Keratinocyte (primary cell): Measurements from ENCODE around the gene PHF2.

Source experiments
- CTCF ChIP-seq, 3 experiments: IDR thresholded peaks in 1 of 3; conservative IDR thresholded peaks in 1 of 3; optimal IDR thresholded peaks in 1 of 3; 2 replicates in 2 of 3; 3 replicates in 1 of 3; pipeline versions ENCODE3 to v1.5.1; 2011; ENCODE audit warnings: low read length in 3 of 3, mild to moderate bottlenecking in 3 of 3, moderate library complexity in 2 of 3, control low read depth in 1 of 3, inconsistent platforms in 1 of 3; ENCODE audit not compliant: insufficient read depth in 2 of 3; ENCODE audit errors: extremely low read depth in 1 of 3
- EZH2 ChIP-seq: IDR thresholded peaks from one replicate; pipeline ENCODE4 v1.6.1; 2012; ENCODE audit warnings: inconsistent platforms, mild to moderate bottlenecking, low read length, moderate library complexity

- TF ChIP-seq EZH2 (no peak), CTCF (optimal IDR thresholded peaks at IDR 0.05 in 1 of 3, IDR thresholded peaks at IDR 0.05 in 1 of 3, conservative IDR thresholded peaks at IDR 0.05 in 1 of 3; ENCODE audit: extremely low read depth in 1 of 3, insufficient read depth in 2 of 3, low read length in 3 of 3) (no peak)
These were observed 3.5 kb downstream of the PHF2 start for GRCh38 chr9:93579711-93580516.
